ENCODE data around the gene DPM2.
A peak's percentile ranks its signal among the peaks of the same experiment; 100 is the strongest.

Gene DPM2

DNA sequence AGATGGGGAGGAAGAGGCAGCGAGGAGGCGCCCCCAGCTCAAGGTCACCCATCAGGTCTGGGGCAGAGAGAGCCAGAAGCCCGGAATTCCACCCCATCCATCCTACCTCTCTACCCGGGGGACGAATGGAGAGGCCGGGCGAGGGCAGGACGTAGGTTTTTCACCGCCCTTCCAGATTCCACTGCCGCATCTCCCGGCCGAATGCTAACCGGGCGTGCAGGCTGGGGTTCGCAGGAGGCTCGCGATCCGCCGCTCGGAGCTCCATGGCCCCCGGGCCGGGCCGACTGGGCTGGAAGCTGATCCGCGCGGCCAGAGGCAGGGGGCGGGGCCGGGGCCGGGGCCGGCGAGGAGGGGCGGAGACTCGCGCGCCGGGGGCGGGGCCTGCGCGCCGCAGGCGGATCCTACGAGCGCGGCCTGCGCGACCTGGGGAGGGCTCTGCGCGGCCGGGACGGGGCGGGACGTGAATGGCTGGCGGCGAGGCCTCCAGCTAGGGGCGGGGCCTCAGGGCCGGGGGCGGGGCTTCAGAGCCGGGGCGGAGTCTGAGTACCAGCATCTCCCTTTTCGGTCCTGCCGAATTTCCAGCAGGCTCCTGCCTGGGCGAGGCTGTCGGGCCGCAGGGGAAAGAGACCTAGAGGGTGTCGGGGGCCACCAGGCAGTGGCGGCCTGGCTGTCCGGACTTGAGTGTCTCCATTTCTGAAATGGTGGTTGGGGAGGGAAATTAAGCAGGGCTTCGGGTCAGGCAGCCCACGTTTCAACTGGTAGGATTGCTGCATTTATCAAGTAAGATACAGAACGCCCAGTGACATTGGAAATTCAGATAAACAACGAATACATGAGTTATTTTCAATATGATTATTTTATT lies 20.7 kb downstream of the DPM2 start, which contains the start of gene ST6GALNAC4:
Gene ST6GALNAC4, minus strand, starts transcription at position 322 of the 862 bp plus-strand sequence. CDS start 622 bp downstream, outside the sequence.
- peaks cover 2% of the 10 kb centered on the region for H3K27me3 ChIP-seq (ENCODE audit: control insufficient read depth, insufficient read depth, low read length)
- peaks cover 13% of the 10 kb centered on the region for H3K4me1 ChIP-seq (ENCODE audit: control insufficient read depth, insufficient read depth, low read length)
- H3K4me3 ChIP-seq (ENCODE audit: low read length), result peak within 1 kb of the TSS; percentile 85
- peak within 1 kb of the TSS; percentile 71 for H3K27ac ChIP-seq (ENCODE audit: low read depth, low read length)
- H3K36me3 ChIP-seq (ENCODE audit: control insufficient read depth, insufficient read depth, low read length), result peaks cover 4% of the 10 kb centered on the region
- peak within 1 kb of the TSS; percentile 43 for H3K9ac ChIP-seq (ENCODE audit: low read length)

DNA sequence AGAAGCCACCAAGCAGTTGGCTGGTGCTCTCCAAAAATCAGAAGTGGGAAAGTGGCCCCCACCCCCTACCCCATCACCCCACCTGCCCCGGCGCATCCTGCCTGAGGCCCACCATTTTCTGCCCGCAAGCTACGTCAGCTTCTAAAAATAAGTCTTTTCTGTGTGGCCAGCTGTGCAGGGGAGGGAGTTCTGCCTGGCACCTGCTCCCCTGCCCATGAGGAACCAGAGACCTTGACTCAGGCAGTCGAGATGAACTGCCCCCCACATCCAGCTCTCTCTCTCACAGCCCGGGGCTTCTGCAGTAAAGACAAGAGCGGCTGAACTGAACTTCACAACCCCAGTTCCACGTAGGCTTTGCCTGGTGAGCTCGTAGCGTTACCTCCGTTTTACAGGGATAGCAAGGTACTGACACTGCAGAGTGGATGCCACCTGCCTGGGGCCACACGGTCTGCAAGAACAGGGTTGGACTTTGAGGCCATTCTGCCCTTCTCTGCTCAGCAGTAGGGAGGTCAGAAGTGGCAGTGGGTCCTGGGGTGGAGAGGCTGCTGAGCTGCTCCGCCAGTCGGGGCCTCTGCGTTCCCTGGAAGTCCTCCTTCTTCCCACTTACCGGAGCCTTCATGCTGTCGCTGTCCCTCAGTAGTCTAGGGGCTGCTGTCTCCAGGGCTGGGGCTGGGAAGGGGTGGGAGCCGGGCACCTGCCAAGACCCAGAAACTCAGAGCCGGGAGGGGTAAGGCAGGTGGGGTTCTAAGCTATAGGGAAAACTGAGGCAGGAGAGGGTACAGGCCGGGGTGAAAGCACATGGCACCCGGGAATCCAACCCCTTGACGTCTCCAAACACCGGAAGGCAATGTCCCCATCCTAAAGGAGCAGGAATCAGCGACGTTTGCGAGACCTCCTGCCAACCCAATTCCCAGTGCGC lies 21.6 kb downstream of the DPM2 start:
- H3K9ac ChIP-seq (ENCODE audit: low read length), result peak overlapping the region; percentile 43
- peaks cover 6% of the 10 kb centered on the region for H3K36me3 ChIP-seq (ENCODE audit: control insufficient read depth, insufficient read depth, low read length)
- H3K27me3 ChIP-seq (ENCODE audit: control insufficient read depth, insufficient read depth, low read length), result no peaks in the 10 kb centered on the region
- peak overlapping the region; percentile 85 for H3K4me3 ChIP-seq (ENCODE audit: low read length)
- H3K4me1 ChIP-seq (ENCODE audit: control insufficient read depth, insufficient read depth, low read length), result peaks cover 13% of the 10 kb centered on the region
- no peak overlapping the region for H3K27ac ChIP-seq (ENCODE audit: low read depth, low read length)

DNA sequence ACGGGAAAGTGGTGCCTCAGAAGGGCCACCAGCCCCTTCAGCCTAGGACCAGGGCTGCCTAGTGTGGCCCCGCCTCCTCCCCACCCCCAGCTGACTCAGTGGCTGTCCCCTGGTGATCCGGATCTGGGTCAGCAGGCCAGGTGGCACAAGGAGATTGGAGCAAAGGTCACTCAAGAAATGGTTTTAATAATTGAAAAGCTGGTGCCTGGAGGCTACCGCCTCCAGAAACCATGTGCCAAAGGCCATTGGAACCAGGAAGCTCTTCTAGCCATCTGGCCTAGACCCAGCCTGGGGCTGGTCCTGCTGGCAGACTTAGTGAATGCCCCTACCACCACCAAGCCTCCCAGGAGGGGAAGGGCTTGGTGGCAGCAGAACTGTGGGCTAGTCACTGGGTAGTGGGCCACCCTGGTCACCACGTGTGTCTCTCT lies 22.3 kb downstream of the DPM2 start:
- peaks cover 13% of the 10 kb centered on the region for H3K4me1 ChIP-seq (ENCODE audit: control insufficient read depth, insufficient read depth, low read length)
- no peaks in the 10 kb centered on the region for H3K27me3 ChIP-seq (ENCODE audit: control insufficient read depth, insufficient read depth, low read length)
- no peak overlapping the region for H3K4me3 ChIP-seq (ENCODE audit: low read length)
- H3K9ac ChIP-seq (ENCODE audit: low read length), result no peak overlapping the region
- peaks cover 9% of the 10 kb centered on the region for H3K36me3 ChIP-seq (ENCODE audit: control insufficient read depth, insufficient read depth, low read length)
- no peak overlapping the region for H3K27ac ChIP-seq (ENCODE audit: low read depth, low read length)

DNA sequence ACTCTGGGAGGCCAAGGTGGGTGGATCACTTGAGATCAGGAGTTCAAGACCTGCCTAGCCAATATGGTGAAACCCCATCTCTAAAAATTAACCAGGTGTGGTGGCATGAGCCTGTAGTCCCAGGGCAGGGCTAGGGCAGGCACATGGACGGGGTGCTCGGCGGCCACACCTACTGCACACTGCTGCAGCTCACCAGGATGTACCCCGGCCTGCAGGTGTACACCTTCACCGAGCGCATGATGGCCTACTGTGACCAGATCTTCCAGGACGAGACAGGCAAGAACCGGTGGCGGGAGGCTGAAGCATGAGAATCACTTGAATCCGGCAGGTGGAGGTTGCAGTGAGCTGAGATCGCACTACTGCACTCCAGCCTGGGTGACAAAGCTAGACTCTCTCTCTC lies 24.0 kb downstream of the DPM2 start:
- Histone ChIP-seq H3K4me3 (ENCODE audit: low read length) (no peak overlapping the region), H3K36me3 (ENCODE audit: control insufficient read depth, insufficient read depth, low read length) (peaks cover 9% of the 10 kb centered on the region), H3K27ac (ENCODE audit: low read depth, low read length) (no peak overlapping the region), H3K9ac (ENCODE audit: low read length) (no peak overlapping the region), H3K4me1 (ENCODE audit: control insufficient read depth, insufficient read depth, low read length) (peaks cover 13% of the 10 kb centered on the region), H3K27me3 (ENCODE audit: control insufficient read depth, insufficient read depth, low read length) (no peaks in the 10 kb centered on the region)

DNA sequence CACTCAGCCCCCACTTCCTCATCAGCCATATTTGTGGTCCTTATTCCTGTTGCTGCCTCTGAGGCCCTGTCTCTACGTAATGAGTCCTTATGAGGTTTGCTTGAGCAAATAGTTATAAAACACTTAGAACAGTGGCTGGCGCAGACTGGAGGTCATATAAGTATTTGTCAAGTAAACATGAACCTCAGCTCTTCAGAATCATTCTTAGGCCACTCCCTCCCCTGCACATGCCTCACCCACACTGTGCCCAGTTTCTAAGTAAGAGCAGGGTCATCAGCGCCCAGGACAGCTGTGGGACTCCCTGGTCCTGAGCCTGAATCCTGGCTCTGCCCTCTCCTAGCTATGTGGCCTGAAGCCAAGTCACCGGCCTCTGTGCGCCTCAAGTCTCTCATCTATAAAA lies 24.8 kb downstream of the DPM2 start:
- H3K27me3 ChIP-seq (ENCODE audit: control insufficient read depth, insufficient read depth, low read length), result no peaks in the 10 kb centered on the region
- no peak overlapping the region for H3K9ac ChIP-seq (ENCODE audit: low read length)
- peaks cover 9% of the 10 kb centered on the region for H3K4me1 ChIP-seq (ENCODE audit: control insufficient read depth, insufficient read depth, low read length)
- peaks cover 9% of the 10 kb centered on the region for H3K36me3 ChIP-seq (ENCODE audit: control insufficient read depth, insufficient read depth, low read length)
- no peak overlapping the region for H3K27ac ChIP-seq (ENCODE audit: low read depth, low read length)
- no peak overlapping the region for H3K4me3 ChIP-seq (ENCODE audit: low read length)

DNA sequence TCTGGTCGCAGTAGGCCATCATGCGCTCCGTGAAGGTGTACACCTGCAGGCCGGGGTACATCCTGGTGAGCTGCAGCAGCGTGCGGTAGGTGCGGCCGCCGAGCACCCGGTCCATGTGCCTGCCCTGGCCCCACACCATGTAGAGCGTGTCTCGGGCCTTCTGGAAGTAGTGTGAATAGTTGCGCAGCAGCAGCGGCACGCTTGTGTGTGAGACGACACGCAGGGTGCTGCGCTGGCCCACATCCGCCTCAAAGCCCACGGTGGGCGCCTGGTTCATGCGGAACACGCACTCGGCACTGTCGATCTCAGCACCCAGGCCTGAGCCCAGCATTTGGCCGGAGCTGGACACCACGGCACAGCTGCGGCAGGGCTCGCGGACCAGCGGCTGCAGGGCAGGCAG lies 25.4 kb downstream of the DPM2 start:
- Histone ChIP-seq H3K27me3 (ENCODE audit: control insufficient read depth, insufficient read depth, low read length) (no peaks in the 10 kb centered on the region), H3K9ac (ENCODE audit: low read length) (no peak overlapping the region), H3K27ac (ENCODE audit: low read depth, low read length) (no peak overlapping the region), H3K4me1 (ENCODE audit: control insufficient read depth, insufficient read depth, low read length) (peaks cover 5% of the 10 kb centered on the region), H3K36me3 (ENCODE audit: control insufficient read depth, insufficient read depth, low read length) (peaks cover 9% of the 10 kb centered on the region), H3K4me3 (ENCODE audit: low read length) (no peak overlapping the region)

DNA sequence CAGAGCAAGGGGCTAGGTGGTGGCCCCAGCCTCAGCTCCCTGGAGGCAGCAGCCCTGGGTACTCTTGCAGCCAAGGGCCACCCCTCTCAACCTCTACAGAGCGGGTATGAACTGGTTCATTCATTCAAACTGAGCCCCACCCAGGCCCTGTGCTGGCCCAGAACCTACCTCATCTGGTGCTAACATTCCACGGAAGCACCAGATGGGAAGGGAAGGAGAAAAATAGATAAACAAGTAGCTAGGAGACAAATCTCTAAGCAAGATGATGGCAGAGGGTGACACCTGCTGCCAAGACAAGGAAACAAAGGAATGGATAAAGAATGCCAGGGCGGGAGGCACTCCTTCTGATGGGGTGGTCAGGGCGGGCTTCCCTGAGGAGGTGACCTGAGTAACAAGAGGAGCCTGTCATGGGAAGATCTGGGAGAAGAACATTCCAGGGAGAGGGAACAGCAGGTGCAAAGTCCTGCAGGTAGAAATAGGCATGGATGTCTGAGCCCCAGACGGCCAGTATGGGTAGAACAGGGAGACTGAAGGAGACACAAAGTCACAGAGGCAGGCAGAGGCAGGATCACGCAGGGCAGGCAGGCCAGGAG lies 26.9 kb downstream of the DPM2 start:
- H3K9ac ChIP-seq (ENCODE audit: low read length), result no peak overlapping the region
- H3K27ac ChIP-seq (ENCODE audit: low read depth, low read length), result no peak overlapping the region
- no peaks in the 10 kb centered on the region for H3K4me1 ChIP-seq (ENCODE audit: control insufficient read depth, insufficient read depth, low read length)
- no peaks in the 10 kb centered on the region for H3K27me3 ChIP-seq (ENCODE audit: control insufficient read depth, insufficient read depth, low read length)
- peaks cover 9% of the 10 kb centered on the region for H3K36me3 ChIP-seq (ENCODE audit: control insufficient read depth, insufficient read depth, low read length)
- H3K4me3 ChIP-seq (ENCODE audit: low read length), result no peak overlapping the region

DNA sequence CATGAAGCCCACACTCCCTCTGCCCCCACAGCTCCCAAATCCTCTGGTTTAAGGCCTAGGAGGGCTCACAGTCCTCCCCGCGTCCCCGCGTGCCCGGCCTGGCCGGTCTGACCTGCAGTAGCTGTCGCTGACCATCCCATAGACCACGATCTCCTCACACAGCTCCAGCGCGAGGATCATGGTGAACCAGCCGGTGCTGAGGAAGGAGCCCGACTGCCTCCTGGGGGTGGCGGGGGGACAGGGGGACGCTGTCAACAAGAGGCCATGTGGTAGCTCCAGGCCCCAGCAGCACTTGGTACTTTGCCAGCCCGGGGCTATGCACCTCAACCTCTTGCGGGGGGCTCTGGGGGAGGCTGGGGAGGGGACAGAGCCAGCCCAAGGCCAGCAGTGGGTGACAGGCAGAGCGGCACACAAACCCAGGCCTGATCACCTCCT lies 27.8 kb downstream of the DPM2 start:
- no peak overlapping the region for H3K27ac ChIP-seq (ENCODE audit: low read depth, low read length)
- H3K36me3 ChIP-seq (ENCODE audit: control insufficient read depth, insufficient read depth, low read length), result peaks cover 9% of the 10 kb centered on the region
- no peaks in the 10 kb centered on the region for H3K4me1 ChIP-seq (ENCODE audit: control insufficient read depth, insufficient read depth, low read length)
- H3K9ac ChIP-seq (ENCODE audit: low read length), result no peak overlapping the region
- no peaks in the 10 kb centered on the region for H3K27me3 ChIP-seq (ENCODE audit: control insufficient read depth, insufficient read depth, low read length)
- no peak overlapping the region for H3K4me3 ChIP-seq (ENCODE audit: low read length)

DNA sequence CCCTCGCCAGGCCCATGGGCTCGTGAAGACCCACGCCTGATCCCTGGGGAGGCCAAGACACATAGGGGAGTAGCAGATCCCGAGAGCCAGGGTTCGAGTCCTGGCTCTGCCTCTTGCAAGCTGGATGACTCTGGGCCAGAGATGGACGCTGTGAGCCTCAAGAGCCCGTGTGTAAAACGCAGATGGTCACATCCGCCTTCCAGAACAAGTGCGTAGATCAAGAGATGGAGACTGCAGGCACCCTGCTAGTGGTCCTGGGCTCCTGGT lies 29.1 kb downstream of the DPM2 start:
- Histone ChIP-seq H3K9ac (ENCODE audit: low read length) (no peak overlapping the region), H3K4me1 (ENCODE audit: control insufficient read depth, insufficient read depth, low read length) (no peaks in the 10 kb centered on the region), H3K27me3 (ENCODE audit: control insufficient read depth, insufficient read depth, low read length) (no peaks in the 10 kb centered on the region), H3K27ac (ENCODE audit: low read depth, low read length) (no peak overlapping the region), H3K36me3 (ENCODE audit: control insufficient read depth, insufficient read depth, low read length) (peaks cover 9% of the 10 kb centered on the region), H3K4me3 (ENCODE audit: low read length) (no peak overlapping the region)

DNA sequence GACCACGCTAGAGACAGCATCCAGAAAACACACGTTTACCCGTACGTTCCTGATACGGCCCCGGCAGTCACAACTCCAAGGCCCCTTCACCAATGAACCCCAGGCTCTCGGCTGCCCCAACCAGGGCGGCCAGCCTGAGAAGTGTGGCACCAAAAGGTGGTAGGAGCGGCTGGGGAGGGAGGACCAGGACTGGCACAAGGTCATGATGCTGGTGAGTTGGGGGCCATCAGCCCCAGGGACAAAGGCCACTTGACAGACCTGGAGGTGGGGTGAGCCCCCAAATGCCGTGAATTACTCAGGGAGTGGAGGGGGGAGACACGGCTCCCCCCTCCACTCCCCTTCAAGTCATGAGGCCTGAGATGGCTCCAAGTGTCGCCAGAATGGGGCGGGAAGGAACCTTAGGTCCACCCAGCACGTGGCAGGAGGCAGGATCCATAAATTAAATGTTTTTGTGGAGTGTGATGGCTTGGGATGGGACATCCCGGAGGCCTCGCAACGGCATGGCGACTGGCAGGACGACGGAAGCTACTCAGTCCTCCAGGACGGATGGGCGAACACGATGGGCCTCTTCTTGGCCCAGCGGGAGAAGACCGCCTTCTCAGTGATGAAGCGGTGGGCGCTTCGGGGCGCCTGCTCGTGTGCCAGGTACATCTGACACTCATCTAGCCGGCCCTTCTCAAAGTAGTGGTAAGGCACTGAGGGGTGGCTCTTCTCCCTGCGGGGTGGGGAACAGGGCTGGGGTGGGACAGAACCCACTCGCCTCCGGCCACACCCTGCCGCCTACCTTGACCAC lies 29.6 kb downstream of the DPM2 start:
- H3K4me3 ChIP-seq (ENCODE audit: low read length), result no peak overlapping the region
- no peak overlapping the region for H3K27ac ChIP-seq (ENCODE audit: low read depth, low read length)
- no peaks in the 10 kb centered on the region for H3K4me1 ChIP-seq (ENCODE audit: control insufficient read depth, insufficient read depth, low read length)
- peaks cover 9% of the 10 kb centered on the region for H3K36me3 ChIP-seq (ENCODE audit: control insufficient read depth, insufficient read depth, low read length)
- no peaks in the 10 kb centered on the region for H3K27me3 ChIP-seq (ENCODE audit: control insufficient read depth, insufficient read depth, low read length)
- no peak overlapping the region for H3K9ac ChIP-seq (ENCODE audit: low read length)

DNA sequence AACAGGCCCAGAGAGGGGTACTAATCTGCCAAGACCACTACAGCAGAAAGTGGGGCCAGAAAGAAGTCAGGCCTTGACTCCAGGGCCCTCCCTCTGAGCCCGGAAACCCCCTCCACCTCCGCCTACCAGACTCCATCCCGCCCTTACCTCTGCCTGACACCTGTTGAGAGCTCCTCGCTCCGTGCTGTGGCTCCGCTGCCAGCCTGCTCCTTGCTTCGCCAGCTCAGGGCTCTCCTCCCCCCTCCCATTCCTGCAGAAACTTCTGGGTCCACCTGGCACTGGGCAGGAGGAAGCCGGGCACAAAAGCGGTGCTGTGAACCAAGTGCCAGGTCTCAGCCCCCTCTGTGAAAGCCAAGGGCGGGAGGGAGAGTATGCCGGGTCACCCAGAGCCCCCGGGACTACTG lies 31.9 kb downstream of the DPM2 start:
- Histone ChIP-seq H3K27ac (ENCODE audit: low read depth, low read length) (no peak overlapping the region), H3K27me3 (ENCODE audit: control insufficient read depth, insufficient read depth, low read length) (no peaks in the 10 kb centered on the region), H3K36me3 (ENCODE audit: control insufficient read depth, insufficient read depth, low read length) (no peaks in the 10 kb centered on the region), H3K4me1 (ENCODE audit: control insufficient read depth, insufficient read depth, low read length) (no peaks in the 10 kb centered on the region), H3K9ac (ENCODE audit: low read length) (peak overlapping the region; percentile 66), H3K4me3 (ENCODE audit: low read length) (peak overlapping the region; percentile 54)
